H1 (cell line): Measurements from ENCODE around the gene CA14. TPM values are rescaled to one million over a fixed set of nuclear protein-coding genes. Genes with fewer than 3 reads are reported as not detected.

ENCODE experiments used
- CTCF ChIA-PET: fragments of 300-600 bp; sonication (Branson Sonifier 250); formaldehyde crosslinking; loops from one replicate; lab custom pipeline; 2021; ENCODE audit not compliant: partially characterized antibody; lab: Charles Lee
- POLR2A ChIA-PET: fragments of 300-600 bp; sonication (Branson Sonifier 250); formaldehyde crosslinking; loops from one replicate; lab custom pipeline; 2021; ENCODE audit warnings: inconsistent platforms; ENCODE audit not compliant: partially characterized antibody; lab: Charles Lee
- DNase-seq, 2 experiments: peaks; one replicate each; pipeline versions ENCODE4 v3.0.0 to v3.0.0-alpha.2; 2010 to 2022; ENCODE audit warnings: low spot score in 2 of 2, low read depth in 1 of 2, mixed read lengths in 1 of 2
- FAIRE-seq: peaks from 2 replicates; lab custom pipeline; 2011; peaks lifted over from hg19 to GRCh38; lab: Jason Lieb, UNC
- H2AFZ ChIP-seq: 2 replicates; pipeline ENCODE4 v1.8.1; 2012; ENCODE audit warnings: low read length, inconsistent platforms
- H2AK5ac ChIP-seq: 2 replicates; pipeline ENCODE4 v1.6.1; 2013; ENCODE audit warnings: low read depth, low read length
- H2BK120ac ChIP-seq: replicated peaks from 2 replicates; pipeline ENCODE3; 2013; ENCODE audit warnings: low read depth, low read length, inconsistent platforms
- H2BK12ac ChIP-seq: 2 replicates; pipeline ENCODE4 v1.6.1; 2013; ENCODE audit warnings: low read depth, low read length
- H2BK15ac ChIP-seq: 2 replicates; pipeline ENCODE4 v1.6.1; 2013; ENCODE audit warnings: low read length
- H2BK20ac ChIP-seq: 2 replicates; pipeline ENCODE4 v1.6.1; 2013; ENCODE audit warnings: low read length
- H2BK5ac ChIP-seq: 2 replicates; pipeline ENCODE4 v1.6.1; 2013; ENCODE audit warnings: low read depth, low read length
- H3K14ac ChIP-seq: 2 replicates; pipeline ENCODE4 v1.6.1; 2013; ENCODE audit warnings: inconsistent platforms; ENCODE audit not compliant: insufficient read length
- H3K18ac ChIP-seq: 2 replicates; pipeline ENCODE4 v1.6.1; 2013; ENCODE audit warnings: low read length; ENCODE audit errors: extremely low read depth
- H3K23ac ChIP-seq: 2 replicates; pipeline ENCODE4 v1.6.1; 2013; ENCODE audit warnings: inconsistent platforms; ENCODE audit not compliant: insufficient read length
- H3K23me2 ChIP-seq: 2 replicates; pipeline ENCODE4 v1.6.1; 2013; ENCODE audit warnings: low read depth, low read length
- H3K27ac ChIP-seq: 2 replicates; pipeline ENCODE4 v1.6.1; 2011; ENCODE audit warnings: low read depth, low read length, inconsistent platforms
- H3K27me3 ChIP-seq, 4 experiments: replicated peaks in 1 of 4; 1 replicate in 1 of 4; 2 replicates in 3 of 4; pipeline versions ENCODE4 v1.6.1 to v1.8.1; 2011 to 2013; ENCODE audit warnings: low read length in 3 of 4, mild to moderate bottlenecking in 3 of 4, inconsistent platforms in 2 of 4, mixed read lengths in 2 of 4, moderate library complexity in 1 of 4; ENCODE audit not compliant: control insufficient read depth in 3 of 4, insufficient read depth in 3 of 4; ENCODE audit errors: extremely low read depth in 1 of 4
- H3K36me3 ChIP-seq, 4 experiments: 2 replicates each; pipeline versions ENCODE4 v1.6.1 to v1.8.1; 2011 to 2013; ENCODE audit warnings: mild to moderate bottlenecking in 4 of 4, low read length in 3 of 4, moderate library complexity in 2 of 4, control low read depth in 1 of 4, inconsistent platforms in 1 of 4; ENCODE audit not compliant: insufficient read depth in 4 of 4, control insufficient read depth in 2 of 4
- H3K4ac ChIP-seq: replicated peaks from 2 replicates; pipeline ENCODE3; 2013; ENCODE audit warnings: low read length, low read depth, mixed read lengths, inconsistent platforms; ENCODE audit not compliant: insufficient read length
- H3K4me1 ChIP-seq, 4 experiments: replicated peaks in 1 of 4; 1 replicate in 1 of 4; 2 replicates in 3 of 4; pipeline versions ENCODE4 v1.6.1 to v1.8.1; 2011 to 2013; ENCODE audit warnings: low read length in 3 of 4, inconsistent platforms in 2 of 4, mixed read lengths in 1 of 4; ENCODE audit not compliant: insufficient read depth in 4 of 4, control insufficient read depth in 3 of 4
- H3K4me2 ChIP-seq, 2 experiments: 2 replicates each; pipeline versions ENCODE4 v1.6.1 to v1.8.1; 2011 to 2013; ENCODE audit warnings: low read depth in 2 of 2, low read length in 2 of 2, control low read depth in 1 of 2, inconsistent platforms in 1 of 2, mild to moderate bottlenecking in 1 of 2; ENCODE audit not compliant: insufficient read depth in 1 of 2
- H3K4me3 ChIP-seq, 4 experiments: fragments of 200-600, 300-600 bp in 1 of 4; sonication (generic), shearing (Covaris generic), sonication (Bioruptor Twin) in 1 of 4; 2 replicates each; pipeline versions ENCODE4 v1.5.1 to v1.8.1; 2011 to 2016; ENCODE audit warnings: low read length in 4 of 4, low read depth in 3 of 4, control low read depth in 2 of 4, inconsistent platforms in 2 of 4, mild to moderate bottlenecking in 2 of 4, mixed read lengths in 1 of 4, moderate library complexity in 1 of 4; ENCODE audit not compliant: insufficient read depth in 2 of 4; ENCODE audit errors: extremely low read depth in 1 of 4
- H3K56ac ChIP-seq: replicated peaks from 2 replicates; pipeline ENCODE3; 2013; ENCODE audit warnings: low read depth, mild to moderate bottlenecking, mixed read lengths, low read length, inconsistent platforms; ENCODE audit not compliant: insufficient read length
- H3K79me1 ChIP-seq: 2 replicates; pipeline ENCODE4 v1.6.1; 2013; ENCODE audit warnings: low read depth, low read length, control low read depth
- H3K79me2 ChIP-seq, 2 experiments: 2 replicates each; pipeline versions ENCODE4 v1.6.1 to v1.8.1; 2012 to 2013; ENCODE audit warnings: low read length in 2 of 2, mild to moderate bottlenecking in 2 of 2, inconsistent platforms in 1 of 2; ENCODE audit not compliant: insufficient read depth in 2 of 2, control insufficient read depth in 1 of 2
- H3K9ac ChIP-seq, 4 experiments: replicated peaks in 1 of 4; 1 replicate in 1 of 4; 2 replicates in 3 of 4; pipeline versions ENCODE4 v1.6.1 to v1.8.1; 2011 to 2013; ENCODE audit warnings: low read depth in 3 of 4, low read length in 3 of 4, control low read depth in 2 of 4, mild to moderate bottlenecking in 2 of 4, moderate library complexity in 2 of 4, inconsistent platforms in 1 of 4; ENCODE audit errors: extremely low read depth in 1 of 4
- H3K9me3 ChIP-seq, 2 experiments: 2 replicates each; pipeline versions ENCODE4 v1.6.1 to v1.8.1; 2012 to 2013; ENCODE audit warnings: mild to moderate bottlenecking in 2 of 2, moderate library complexity in 2 of 2, control low read depth in 1 of 2, inconsistent platforms in 1 of 2, low read depth in 1 of 2, low read length in 1 of 2, mixed read lengths in 1 of 2; ENCODE audit not compliant: insufficient read depth in 2 of 2
- H4K20me1 ChIP-seq, 2 experiments: replicated peaks in 1 of 2; 2 replicates each; pipeline versions ENCODE3 to v1.8.1; 2011 to 2013; ENCODE audit warnings: inconsistent platforms in 2 of 2, low read length in 2 of 2, mild to moderate bottlenecking in 1 of 2; ENCODE audit not compliant: insufficient read depth in 2 of 2, control insufficient read depth in 1 of 2
- H4K5ac ChIP-seq: 2 replicates; pipeline ENCODE4 v1.6.1; 2013; ENCODE audit warnings: low read length, low read depth, mixed read lengths, inconsistent platforms; ENCODE audit not compliant: insufficient read length
- H4K8ac ChIP-seq: 2 replicates; pipeline ENCODE4 v1.8.0; 2013; ENCODE audit warnings: mild to moderate bottlenecking, moderate library complexity, low read length, inconsistent platforms; ENCODE audit not compliant: insufficient read depth; ENCODE audit errors: extremely low read depth
- H4K91ac ChIP-seq: replicated peaks from 2 replicates; pipeline ENCODE3; 2013; ENCODE audit warnings: low read length, mixed read lengths, inconsistent platforms; ENCODE audit not compliant: insufficient read length
- CHD2 ChIP-seq: IDR thresholded peaks from 2 replicates; pipeline ENCODE4 v1.6.1; 2012; ENCODE audit warnings: low read length, improper control_type of control experiment
- NRF1 ChIP-seq: IDR thresholded peaks from 2 replicates; pipeline ENCODE4 v1.6.1; 2011; ENCODE audit warnings: mild to moderate bottlenecking, low read depth, low read length, improper control_type of control experiment
- WGBS, 2 experiments: shearing (Covaris generic) in 1 of 2; methylation state at CpG; one replicate each; pipeline versions ENCODE4 v1.1.6 to v1.1.7; 2013 to 2015; ENCODE audit warnings: low lambda C conversion rate in 2 of 2, mixed read lengths in 2 of 2, inconsistent platforms in 1 of 2, low coverage in 1 of 2, missing lambda C conversion rate in 1 of 2; ENCODE audit not compliant: insufficient replicate concordance in 2 of 2, insufficient coverage in 1 of 2, insufficient read length in 1 of 2; ENCODE audit errors: extremely low coverage in 1 of 2, missing lambda C conversion rate in 1 of 2; 5-methylcytosine and 5-hydroxymethylcytosine counted together
- polyA plus RNA-seq, 7 experiments: library from polyadenylated mRNA; depleted of rRNA in 3 of 7; stranded (reverse) in 5 of 7; unstranded in 2 of 7; fragments of >200 nt in 5 of 7; fragments of 200-250 nt in 2 of 7; gene quantifications; 1 replicate in 5 of 7; 2 replicates in 1 of 7; 4 replicates in 1 of 7; pipeline versions ENCODE4 v1.2.1 to v1.2.3, GENCODE V29; 2011 to 2013; ENCODE audit warnings: missing spikeins in 2 of 7, mixed read lengths in 2 of 7
- total RNA-seq: library from RNA; stranded (reverse); fragmentation: NEBNext Ultra II Directional; extraction: Animal tissue kit (Norgen Biotek cat#: 25700); gene quantifications from 2 replicates; pipeline ENCODE4 v1.2.1, GENCODE V29; 2021
- TF ChIP-seq, protein P1 (sequence below), 3 experiments: IDR thresholded peaks; 1 replicate in 2 of 3; 2 replicates in 1 of 3; pipeline versions ENCODE4 v1.5.1 to v1.6.1; 2011; ENCODE audit warnings: low read length in 3 of 3, mild to moderate bottlenecking in 3 of 3, inconsistent platforms in 2 of 3, low read depth in 1 of 3, moderate library complexity in 1 of 3; ENCODE audit not compliant: insufficient read depth in 1 of 3; ENCODE audit errors: control extremely low read depth in 1 of 3

Gene CA14
- total and polyA plus RNA-seq, 2 of the 8 experiments (the other 6 are each of a cell fraction or from before 2014, with no cell fraction given) = 52.3 to 105 TPM

DNA sequence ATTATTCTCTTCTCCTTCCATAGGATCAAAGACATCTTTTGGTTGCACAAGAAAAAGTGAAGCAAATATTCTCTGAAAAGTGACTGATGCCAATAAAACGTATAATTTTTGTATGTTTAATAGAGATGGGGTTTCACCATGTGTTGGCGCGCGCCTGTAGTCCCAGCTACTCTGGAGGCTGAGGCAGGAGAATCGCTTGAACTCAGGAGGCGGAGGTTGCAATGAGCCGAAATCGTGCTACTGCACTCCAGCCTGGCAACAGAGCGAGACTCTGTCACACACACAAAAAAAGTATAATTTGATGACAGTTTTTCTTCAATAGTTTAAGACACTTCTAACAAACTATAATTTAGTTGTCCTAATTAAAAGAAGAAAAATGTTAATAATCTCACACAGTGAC is 45.5 kb upstream of the CA14 start:
- Histone ChIP-seq H4K8ac (no peak overlapping the region), H3K23ac (no peak overlapping the region), H4K91ac (no peak overlapping the region), H2BK5ac (no peak overlapping the region)
- DNase-seq = no peak
- TF ChIP-seq, protein P1, sequence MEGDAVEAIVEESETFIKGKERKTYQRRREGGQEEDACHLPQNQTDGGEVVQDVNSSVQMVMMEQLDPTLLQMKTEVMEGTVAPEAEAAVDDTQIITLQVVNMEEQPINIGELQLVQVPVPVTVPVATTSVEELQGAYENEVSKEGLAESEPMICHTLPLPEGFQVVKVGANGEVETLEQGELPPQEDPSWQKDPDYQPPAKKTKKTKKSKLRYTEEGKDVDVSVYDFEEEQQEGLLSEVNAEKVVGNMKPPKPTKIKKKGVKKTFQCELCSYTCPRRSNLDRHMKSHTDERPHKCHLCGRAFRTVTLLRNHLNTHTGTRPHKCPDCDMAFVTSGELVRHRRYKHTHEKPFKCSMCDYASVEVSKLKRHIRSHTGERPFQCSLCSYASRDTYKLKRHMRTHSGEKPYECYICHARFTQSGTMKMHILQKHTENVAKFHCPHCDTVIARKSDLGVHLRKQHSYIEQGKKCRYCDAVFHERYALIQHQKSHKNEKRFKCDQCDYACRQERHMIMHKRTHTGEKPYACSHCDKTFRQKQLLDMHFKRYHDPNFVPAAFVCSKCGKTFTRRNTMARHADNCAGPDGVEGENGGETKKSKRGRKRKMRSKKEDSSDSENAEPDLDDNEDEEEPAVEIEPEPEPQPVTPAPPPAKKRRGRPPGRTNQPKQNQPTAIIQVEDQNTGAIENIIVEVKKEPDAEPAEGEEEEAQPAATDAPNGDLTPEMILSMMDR (IDR thresholded peaks at IDR 0.05; ENCODE audit: control extremely low read depth in 1 of 3, insufficient read depth in 1 of 3, low read depth in 1 of 3, low read length in 3 of 3) = no peak
- no peak for TF ChIP-seq CHD2
- TF ChIP-seq NRF1 = no peak
- TF ChIP-seq, all 59 proteins: peak for 0
- H3K79me1 ChIP-seq = no peaks in the 10 kb centered on the region
- H3K9me3 ChIP-seq = no peaks in the 10 kb centered on the region
- H3K9ac ChIP-seq = no peak overlapping the region
- H3K4me2 ChIP-seq = no peak overlapping the region
- no peak overlapping the region for H2AFZ ChIP-seq
- no peak overlapping the region for H2BK12ac ChIP-seq
- H2AK5ac ChIP-seq = no peak overlapping the region
- H3K79me2 ChIP-seq = no peaks in the 10 kb centered on the region
- no peak overlapping the region for H2BK120ac ChIP-seq
- H3K4ac ChIP-seq = no peak overlapping the region
- no peaks in the 10 kb centered on the region for H3K36me3 ChIP-seq
- no peak overlapping the region for H3K14ac ChIP-seq
- no peak overlapping the region for H3K27ac ChIP-seq
- ChIA-PET POLR2A (no interaction called here), CTCF (no interaction called here)
- H4K5ac ChIP-seq = no peak overlapping the region
- H3K4me3 ChIP-seq = no peak overlapping the region
- WGBS, 2 experiments = 92% methylated on average over 9 of the region's 9 CpGs; no CpG with 5 or more reads in 1 of the 2 experiments
- FAIRE-seq = no peak
- no peaks in the 10 kb centered on the region for H4K20me1 ChIP-seq
- H3K4me1 ChIP-seq = peaks cover 0 to 3% (median 0%) of the 10 kb centered on the region in 4 experiments; a peak in 3 of 7 replicates
- H3K56ac ChIP-seq = no peak overlapping the region
- H2BK20ac ChIP-seq = no peak overlapping the region
- H3K27me3 ChIP-seq = no peaks in the 10 kb centered on the region
- H3K18ac ChIP-seq = no peak overlapping the region
- peaks cover 4% of the 10 kb centered on the region; the same call in 1 of the 2 replicates for H3K23me2 ChIP-seq
- no peak overlapping the region for H2BK15ac ChIP-seq
